Lower lobe of right lung (tissue), 2 donors: ENCODE data around the gene SLC6A8. TPM values are rescaled to one million over a fixed set of nuclear protein-coding genes. Genes with fewer than 3 reads are reported as not detected.
"Not testable (repeated sequence)": the region's sequence is repeated elsewhere in the genome, so short reads cannot be mapped to it uniquely, and the experiment has no call there.

Experiments used
- ATAC-seq, 2 donors: fragments of 200-7000 bp; cut with Tn5 transposase; one replicate each; pipeline ENCODE4 v1.9.1; 2020 to 2022; ENCODE audit warnings: mild to moderate bottlenecking in 2 of 2, moderate library complexity in 2 of 2
- DNase-seq: peaks from one replicate; pipeline ENCODE4 v3.0.0-alpha.2; 2020
- H3K27ac ChIP-seq: fragments of 200-600 bp; one replicate; pipeline ENCODE4 v1.8.0; 2022
- H3K27me3 ChIP-seq: fragments of 200-600 bp; one replicate; pipeline ENCODE4 v1.8.0; 2022; ENCODE audit warnings: low read depth
- H3K36me3 ChIP-seq: fragments of 200-600 bp; one replicate; pipeline ENCODE4 v1.8.0; 2022; ENCODE audit warnings: mild to moderate bottlenecking
- H3K4me1 ChIP-seq: fragments of 200-600 bp; one replicate; pipeline ENCODE4 v1.8.0; 2022
- H3K4me3 ChIP-seq: fragments of 200-600 bp; one replicate; pipeline ENCODE4 v1.8.0; 2022; ENCODE audit warnings: mild to moderate bottlenecking
- H3K9me3 ChIP-seq: fragments of 200-600 bp; one replicate; pipeline ENCODE4 v1.8.0; 2022
- CTCF ChIP-seq: fragments of 200-600 bp; IDR thresholded peaks from one replicate; pipeline ENCODE4 v1.8.0; 2022; ENCODE audit warnings: antibody characterized with exemption, mild to moderate bottlenecking
- intact Hi-C: fragments of 100-400 bp; cut with DNase I; formaldehyde crosslinking; loops from one replicate; pipeline ENCODE4 v1.11.0; 2022
- total RNA-seq: library from RNA; stranded (reverse); fragmentation: NEBNext Ultra II Directional; extraction: Animal tissue kit (Norgen Biotek cat#: 25700); gene quantifications from one replicate; pipeline ENCODE4 v1.2.1, GENCODE V29; 2021
- donor health status: DM: no; HTN: yes; CAD: no; lungs with severe emphysema.

The SLC6A8 gene
- total RNA-seq, 1 donor from 2014 or later = 7.1 TPM

- Histone ChIP-seq H3K36me3 (peaks cover 7% of the 10 kb centered on the region), H3K27ac (no peak overlapping the region), H3K27me3 (no peaks in the 10 kb centered on the region), H3K4me1 (peaks cover 4% of the 10 kb centered on the region), H3K9me3 (no peaks in the 10 kb centered on the region), H3K4me3 (no peak overlapping the region)
- no peak for DNase-seq
- no peak for TF ChIP-seq CTCF
- intact Hi-C loops = no loop called here
- ATAC-seq = no peak
Measured at GRCh38 chrX:153739754-153740486, 52.2 kb downstream of the SLC6A8 start.

GRCh38 chrX:153740631-153741222 is 53.0 kb downstream of the SLC6A8 start:
- DNase-seq (no peak), ATAC-seq (no peak)
- intact Hi-C loops = no loop called here
- Histone ChIP-seq H3K4me1 (peaks cover 4% of the 10 kb centered on the region), H3K27ac (no peak overlapping the region), H3K36me3 (peaks cover 7% of the 10 kb centered on the region), H3K27me3 (no peaks in the 10 kb centered on the region), H3K9me3 (no peaks in the 10 kb centered on the region), H3K4me3 (no peak overlapping the region)
- no peak for TF ChIP-seq CTCF

GRCh38 chrX:153741446-153741845 is 53.7 kb downstream of the SLC6A8 start:
- intact Hi-C loops = no loop called here
- H3K9me3 ChIP-seq = no peaks in the 10 kb centered on the region

GRCh38 chrX:153742111-153742510 is 54.4 kb downstream of the SLC6A8 start:
- H3K9me3 ChIP-seq, H3K27ac ChIP-seq, H3K27me3 ChIP-seq, DNase-seq, H3K4me3 ChIP-seq, ATAC-seq, H3K36me3 ChIP-seq, intact Hi-C loops, H3K4me1 ChIP-seq: not testable (repeated sequence)

More at GRCh38 chrX:153741446-153741845, 53.7 kb downstream of the SLC6A8 start:
- Histone ChIP-seq H3K4me3 (no peak overlapping the region), H3K27ac (no peak overlapping the region), H3K4me1 (peaks cover 4% of the 10 kb centered on the region), H3K27me3 (no peaks in the 10 kb centered on the region), H3K36me3 (peaks cover 4% of the 10 kb centered on the region)
- ATAC-seq = no peak
- no peak for TF ChIP-seq CTCF
- DNase-seq = no peak

- H3K4me3 ChIP-seq, H3K27me3 ChIP-seq, H3K4me1 ChIP-seq, intact Hi-C loops, H3K36me3 ChIP-seq, H3K9me3 ChIP-seq, ATAC-seq, DNase-seq, H3K27ac ChIP-seq: not testable (repeated sequence)
Measured at GRCh38 chrX:153742796-153743467, 55.2 kb downstream of the SLC6A8 start.

GRCh38 chrX:153743468-153744209 is 55.9 kb downstream of the SLC6A8 start:
- H3K4me1 ChIP-seq, H3K27me3 ChIP-seq, H3K36me3 ChIP-seq, intact Hi-C loops, H3K9me3 ChIP-seq: not testable (repeated sequence)
- peak; percentile 4 for TF ChIP-seq CTCF
- ATAC-seq = peak in 1 of 2 donors; percentile 51
- Histone ChIP-seq H3K4me3 (peak overlapping the region; percentile 21), H3K27ac (peak overlapping the region; percentile 24)
- DNase-seq = peak; percentile 76
